B cell (primary cell): ENCODE data around the gene GAB3. TPM values are rescaled to one million over a fixed set of nuclear protein-coding genes. Genes with fewer than 3 reads are reported as not detected.

ENCODE experiments used
- ATAC-seq: fragments of 200-7000 bp; cut with Tn5 transposase; one replicate; pipeline ENCODE4 v1.10.0; 2021; ENCODE audit warnings: low read depth, mild to moderate bottlenecking, moderate number of reproducible peaks, moderate library complexity
- CTCF ChIA-PET: fragments of 350-600 bp; sonication (Branson Sonifier 250); formaldehyde crosslinking; loops from one replicate; lab custom pipeline; 2021; ENCODE audit warnings: antibody characterized with exemption, inconsistent platforms; lab: Charles Lee
- POLR2A ChIA-PET: fragments of 350-600 bp; sonication (Branson Sonifier 250); formaldehyde crosslinking; loops from one replicate; lab custom pipeline; 2021; ENCODE audit warnings: antibody characterized with exemption; lab: Charles Lee
- DNase-seq: peaks from one replicate; pipeline ENCODE4 v3.0.0; 2013
- H2AFZ ChIP-seq: 2 replicates; pipeline ENCODE4 v1.6.1; 2012; ENCODE audit warnings: mild to moderate bottlenecking, low read depth, low read length; ENCODE audit not compliant: insufficient read depth, poor library complexity, severe bottlenecking
- H3K27ac ChIP-seq, 2 donors: 1 replicate in 1 of 2; 2 replicates in 1 of 2; pipeline ENCODE4 v1.5.1; 2012 to 2013; ENCODE audit warnings: low read length in 2 of 2, mild to moderate bottlenecking in 2 of 2, moderate library complexity in 1 of 2
- H3K27me3 ChIP-seq, 4 experiments: fragments of 200-600 bp in 1 of 4; sonication (generic) in 1 of 4; replicated peaks in 1 of 4; 1 replicate in 2 of 4; 2 replicates in 2 of 4; pipeline versions ENCODE4 v1.6.1 to v1.7.0; 2013 to 2016; ENCODE audit warnings: low read length in 3 of 4, mild to moderate bottlenecking in 2 of 4, mixed read lengths in 1 of 4, moderate library complexity in 1 of 4; ENCODE audit not compliant: insufficient read depth in 4 of 4, control insufficient read depth in 3 of 4; ENCODE audit errors: control extremely low read depth in 1 of 4
- H3K36me3 ChIP-seq, 2 experiments: replicated peaks in 1 of 2; 1 replicate in 1 of 2; 2 replicates in 1 of 2; pipeline versions ENCODE4 v1.6.1 to v1.7.1; 2013; ENCODE audit warnings: low read length in 1 of 2; ENCODE audit not compliant: insufficient read depth in 2 of 2, control insufficient read depth in 1 of 2; ENCODE audit errors: control extremely low read depth in 1 of 2, extremely low read depth in 1 of 2
- H3K4me1 ChIP-seq, 2 donors: fragments of 200-600 bp in 1 of 2; sonication (generic) in 1 of 2; 1 replicate in 1 of 2; 2 replicates in 1 of 2; pipeline versions ENCODE4 v1.5.1 to v1.6.1; 2013 to 2017; ENCODE audit warnings: low read length in 2 of 2; ENCODE audit not compliant: control insufficient read depth in 2 of 2, insufficient read depth in 2 of 2
- H3K4me2 ChIP-seq: replicated peaks from 2 replicates; pipeline ENCODE3; 2012; ENCODE audit warnings: mild to moderate bottlenecking, low read depth, low read length; ENCODE audit not compliant: poor library complexity, severe bottlenecking
- H3K4me3 ChIP-seq, 5 experiments: fragments of 200-600 bp in 1 of 5; sonication (generic) in 1 of 5; 1 replicate in 3 of 5; 2 replicates in 2 of 5; pipeline versions ENCODE4 v1.5.1 to v1.7.0; 2011 to 2016; ENCODE audit warnings: low read length in 4 of 5, mild to moderate bottlenecking in 4 of 5, low read depth in 2 of 5, control low read depth in 1 of 5, moderate library complexity in 1 of 5; ENCODE audit not compliant: insufficient read depth in 1 of 5; ENCODE audit errors: control extremely low read depth in 1 of 5, extremely low read depth in 1 of 5
- H3K79me2 ChIP-seq: fragments of 200-600 bp; sonication (generic); one replicate; pipeline ENCODE4 v1.6.0; 2016; ENCODE audit warnings: low read length; ENCODE audit not compliant: control insufficient read depth, insufficient read depth
- H3K9ac ChIP-seq: fragments of 200-600 bp; sonication (generic); 2 replicates; pipeline ENCODE4 v1.6.1; 2017; ENCODE audit warnings: mild to moderate bottlenecking, low read length, moderate library complexity
- H3K9me3 ChIP-seq, 3 donors: one replicate each; pipeline versions ENCODE4 v1.6.1 to v1.7.1; 2013; ENCODE audit warnings: low read length in 2 of 3; ENCODE audit not compliant: control insufficient read depth in 2 of 3, insufficient read depth in 1 of 3; ENCODE audit errors: control extremely low read depth in 1 of 3
- H4K20me1 ChIP-seq: 2 replicates; pipeline ENCODE4 v1.6.0; 2012; ENCODE audit warnings: mild to moderate bottlenecking, low read length; ENCODE audit not compliant: insufficient read depth, control insufficient read depth, poor library complexity, severe bottlenecking
- H3K27ac Mint-ChIP-seq: one replicate; pipeline ENCODE4 v1.8.0; 2021; ENCODE audit warnings: mixed read lengths
- H3K27me3 Mint-ChIP-seq: one replicate; pipeline ENCODE4 v1.8.0; 2021; ENCODE audit warnings: mixed read lengths
- H3K4me1 Mint-ChIP-seq: one replicate; pipeline ENCODE4 v1.8.0; 2021; ENCODE audit warnings: mixed read lengths
- H3K4me3 Mint-ChIP-seq: one replicate; pipeline ENCODE4 v1.8.0; 2021; ENCODE audit warnings: mixed read lengths
- H3K9me3 Mint-ChIP-seq: one replicate; pipeline ENCODE4 v1.8.0; 2022; ENCODE audit warnings: mixed read lengths; ENCODE audit not compliant: insufficient read depth
- EZH2 ChIP-seq: IDR thresholded peaks from 2 replicates; pipeline ENCODE4 v1.6.1; 2012; ENCODE audit warnings: borderline replicate concordance, low read depth, mild to moderate bottlenecking, moderate library complexity, low read length; ENCODE audit not compliant: insufficient read depth, poor library complexity, severe bottlenecking
- WGBS: methylation state at CpG from one replicate; pipeline ENCODE4 v1.1.5; 2013; ENCODE audit warnings: missing lambda C conversion rate; ENCODE audit not compliant: insufficient coverage; 5-methylcytosine and 5-hydroxymethylcytosine counted together
- intact Hi-C: fragments of 100-400 bp; cut with micrococcal nuclease; formaldehyde crosslinking; loops from one replicate; pipeline ENCODE4 v1.10.0; 2022
- polyA plus RNA-seq: library from polyadenylated mRNA; depleted of rRNA; stranded (reverse); fragments of >200 nt; gene quantifications from 2 replicates; pipeline ENCODE4 v1.2.3, GENCODE V29; 2012
- total RNA-seq, 2 donors: library from RNA; stranded (reverse); fragments of 120-200 nt in 1 of 2; gene quantifications; 1 replicate in 1 of 2; 2 replicates in 1 of 2; pipeline versions ENCODE4 v1.2.3 to v1.2.4, GENCODE V29; 2013 to 2022
- TF ChIP-seq, protein P1 (sequence below): fragments of 200-600 bp; IDR thresholded peaks from one replicate; pipeline ENCODE4 v1.8.0; 2022; ENCODE audit warnings: antibody characterized with exemption, mild to moderate bottlenecking

GAB3 gene
- total and polyA plus RNA-seq, 2 donors (not counting 1 experiment from before 2014, with no cell fraction given), result 13.2 to 16.5 TPM

DNA sequence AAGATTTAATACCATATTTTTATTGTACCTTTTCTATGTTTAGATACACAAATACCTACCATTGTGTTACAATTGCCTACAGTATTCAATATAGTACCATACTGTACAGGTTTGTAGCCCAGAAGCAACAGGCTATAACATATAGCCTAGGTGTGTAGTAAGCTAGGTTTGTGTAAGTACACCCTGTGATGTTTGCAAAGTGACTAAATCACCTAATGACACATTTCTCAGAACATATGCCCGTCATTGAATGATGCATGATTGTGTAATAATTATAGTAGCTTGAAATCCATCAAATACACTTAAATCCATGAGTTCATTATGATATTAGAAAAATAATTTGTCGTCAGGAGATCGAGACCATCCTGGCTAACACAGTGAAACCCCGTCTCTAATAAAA is 30.8 kb downstream of the GAB3 start:
- POLR2A ChIA-PET, result no interaction called here
- peaks cover 39% of the 10 kb centered on the region for H3K4me1 Mint-ChIP-seq
- ATAC-seq, result no peak

DNA sequence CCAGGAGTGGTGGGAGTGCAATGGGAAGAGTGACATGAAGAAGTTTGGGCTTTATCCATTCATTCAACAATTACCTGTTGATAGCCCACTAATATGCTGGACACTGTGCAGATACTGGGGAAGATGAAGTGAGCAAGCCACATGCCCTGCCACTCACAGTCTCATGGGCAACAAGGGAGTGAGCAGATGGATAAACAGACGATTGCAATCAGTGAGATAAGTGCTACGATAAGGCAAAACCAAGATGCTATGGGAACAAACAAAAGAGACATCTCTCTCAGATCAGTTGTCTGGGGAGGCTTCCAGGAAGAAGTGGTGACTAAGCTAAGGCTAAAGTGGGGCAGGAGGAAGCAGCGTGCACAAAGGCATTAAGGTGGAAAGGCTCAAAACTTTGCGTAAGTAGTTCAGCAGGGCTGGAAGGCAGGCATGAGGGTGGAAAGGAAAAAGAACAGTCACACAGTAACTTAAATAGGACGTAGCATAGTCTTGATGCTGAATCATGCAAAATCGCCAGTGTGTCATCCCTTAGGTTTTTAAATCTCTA is 31.7 kb downstream of the GAB3 start:
- intact Hi-C loops, result loop anchor here (2.0 to 10.0 kb wide), 2 partner anchors 30 to 126 kb away; no protein-coding TSS in a partner anchor
- Mint-ChIP-seq H3K9me3 (no peaks in the 10 kb centered on the region), H3K27me3 (no peaks in the 10 kb centered on the region), H3K4me3 (peak overlapping the region; percentile 64), H3K4me1 (peaks cover 37% of the 10 kb centered on the region), H3K27ac (peak overlapping the region; percentile 70)
- DNase-seq, result peak; percentile 5
- Histone ChIP-seq H3K36me3 (no peaks in the 10 kb centered on the region), H3K27me3 (no peaks in the 10 kb centered on the region), H3K4me2 (peak overlapping the region; percentile 56), H4K20me1 (no peaks in the 10 kb centered on the region), H3K4me3 (peak overlapping the region in 1 of 5 experiments; percentile 27), H3K9me3 (no peaks in the 10 kb centered on the region), H2AFZ (no peak overlapping the region), H3K9ac (no peak overlapping the region), H3K27ac (peak overlapping the region in 1 of 2 donors; percentile 14), H3K79me2 (peaks cover 11% of the 10 kb centered on the region), H3K4me1 (peaks cover 27 to 30% of the 10 kb centered on the region in 2 donors)
- peak; percentile 42 for ATAC-seq
- CTCF ChIA-PET, result interaction anchor here (4.8 kb wide), 1 partner anchor 31 kb away, joined by 44 read pairs; the partner anchor contains the start of gene GAB3
- no peak for TF ChIP-seq EZH2
- TF ChIP-seq, protein P1, sequence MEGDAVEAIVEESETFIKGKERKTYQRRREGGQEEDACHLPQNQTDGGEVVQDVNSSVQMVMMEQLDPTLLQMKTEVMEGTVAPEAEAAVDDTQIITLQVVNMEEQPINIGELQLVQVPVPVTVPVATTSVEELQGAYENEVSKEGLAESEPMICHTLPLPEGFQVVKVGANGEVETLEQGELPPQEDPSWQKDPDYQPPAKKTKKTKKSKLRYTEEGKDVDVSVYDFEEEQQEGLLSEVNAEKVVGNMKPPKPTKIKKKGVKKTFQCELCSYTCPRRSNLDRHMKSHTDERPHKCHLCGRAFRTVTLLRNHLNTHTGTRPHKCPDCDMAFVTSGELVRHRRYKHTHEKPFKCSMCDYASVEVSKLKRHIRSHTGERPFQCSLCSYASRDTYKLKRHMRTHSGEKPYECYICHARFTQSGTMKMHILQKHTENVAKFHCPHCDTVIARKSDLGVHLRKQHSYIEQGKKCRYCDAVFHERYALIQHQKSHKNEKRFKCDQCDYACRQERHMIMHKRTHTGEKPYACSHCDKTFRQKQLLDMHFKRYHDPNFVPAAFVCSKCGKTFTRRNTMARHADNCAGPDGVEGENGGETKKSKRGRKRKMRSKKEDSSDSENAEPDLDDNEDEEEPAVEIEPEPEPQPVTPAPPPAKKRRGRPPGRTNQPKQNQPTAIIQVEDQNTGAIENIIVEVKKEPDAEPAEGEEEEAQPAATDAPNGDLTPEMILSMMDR, result no peak
- WGBS, result 0% methylated on average over 1 of the region's 6 CpGs
- POLR2A ChIA-PET, result no interaction called here

More for the DNA sequence above, 30.8 kb downstream of the GAB3 start:
- CTCF ChIA-PET, result interaction anchor here (4.8 kb wide), 1 partner anchor 30 kb away, joined by 44 read pairs; the partner anchor contains the start of gene GAB3
- no peak overlapping the region for H3K27ac ChIP-seq
- no CpG with 5 or more reads among the region's 4 CpGs for WGBS
- intact Hi-C loops, result no loop called here
- peaks cover 30 to 32% of the 10 kb centered on the region in 2 donors for H3K4me1 ChIP-seq
- H3K4me3 Mint-ChIP-seq, result no peak overlapping the region
- no peak overlapping the region for H3K27ac Mint-ChIP-seq
- H3K4me2 ChIP-seq, result peak overlapping the region; percentile 56
- H3K79me2 ChIP-seq, result peaks cover 13% of the 10 kb centered on the region
- no peak overlapping the region for H3K9ac ChIP-seq
- no peaks in the 10 kb centered on the region for H3K27me3 ChIP-seq
- H2AFZ ChIP-seq, result no peak overlapping the region
- no peak for DNase-seq
- H3K36me3 ChIP-seq, result no peaks in the 10 kb centered on the region
- TF ChIP-seq EZH2, result no peak
- TF ChIP-seq, protein P1, result no peak
- no peaks in the 10 kb centered on the region for H3K9me3 Mint-ChIP-seq
- H3K4me3 ChIP-seq, result no peak overlapping the region
- no peaks in the 10 kb centered on the region for H3K9me3 ChIP-seq
- no peaks in the 10 kb centered on the region for H3K27me3 Mint-ChIP-seq
- H4K20me1 ChIP-seq, result no peaks in the 10 kb centered on the region
